SU-DHL-6 (cell line): ENCODE data around the gene CFAP206.

Source experiments
- EZH2phosphoT487 ChIP-seq: fragments of 200-600 bp; sonication (generic), shearing (Covaris generic); conservative IDR thresholded peaks from 2 replicates; pipeline ENCODE4 v1.6.1; 2018; ENCODE audit warnings: mild to moderate bottlenecking, antibody characterized with exemption, low read length, moderate library complexity, mixed read lengths
- TF ChIP-seq, protein P1 (sequence below): fragments of 200-600 bp; sonication (generic); IDR thresholded peaks from one replicate; pipeline ENCODE4 v1.5.1; 2017; ENCODE audit warnings: antibody characterized with exemption, mild to moderate bottlenecking, low read length, moderate library complexity; ENCODE audit not compliant: insufficient read depth, poor library complexity, severe bottlenecking

- TF ChIP-seq, protein P1, sequence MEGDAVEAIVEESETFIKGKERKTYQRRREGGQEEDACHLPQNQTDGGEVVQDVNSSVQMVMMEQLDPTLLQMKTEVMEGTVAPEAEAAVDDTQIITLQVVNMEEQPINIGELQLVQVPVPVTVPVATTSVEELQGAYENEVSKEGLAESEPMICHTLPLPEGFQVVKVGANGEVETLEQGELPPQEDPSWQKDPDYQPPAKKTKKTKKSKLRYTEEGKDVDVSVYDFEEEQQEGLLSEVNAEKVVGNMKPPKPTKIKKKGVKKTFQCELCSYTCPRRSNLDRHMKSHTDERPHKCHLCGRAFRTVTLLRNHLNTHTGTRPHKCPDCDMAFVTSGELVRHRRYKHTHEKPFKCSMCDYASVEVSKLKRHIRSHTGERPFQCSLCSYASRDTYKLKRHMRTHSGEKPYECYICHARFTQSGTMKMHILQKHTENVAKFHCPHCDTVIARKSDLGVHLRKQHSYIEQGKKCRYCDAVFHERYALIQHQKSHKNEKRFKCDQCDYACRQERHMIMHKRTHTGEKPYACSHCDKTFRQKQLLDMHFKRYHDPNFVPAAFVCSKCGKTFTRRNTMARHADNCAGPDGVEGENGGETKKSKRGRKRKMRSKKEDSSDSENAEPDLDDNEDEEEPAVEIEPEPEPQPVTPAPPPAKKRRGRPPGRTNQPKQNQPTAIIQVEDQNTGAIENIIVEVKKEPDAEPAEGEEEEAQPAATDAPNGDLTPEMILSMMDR = no peak
- TF ChIP-seq EZH2phosphoT487 = no peak
Measured at GRCh38 chr6:87426789-87427188, 19.0 kb downstream of the CFAP206 start.
